Neutrophil (primary cell): ENCODE data around the gene ACTG1.
A peak's percentile ranks its signal among the peaks of the same experiment; 100 is the strongest.

Experiments used
- H3K27ac ChIP-seq: fragments of 200-600 bp; sonication (generic); 2 replicates; pipeline ENCODE4 v1.5.1; 2016; ENCODE audit warnings: mild to moderate bottlenecking, moderate library complexity
- H3K27me3 ChIP-seq: fragments of 200-600 bp; sonication (generic); 2 replicates; pipeline ENCODE4 v1.6.0; 2016; ENCODE audit warnings: mild to moderate bottlenecking
- H3K36me3 ChIP-seq: fragments of 200-600 bp; sonication (generic); 2 replicates; pipeline ENCODE4 v1.5.1; 2017
- H3K4me1 ChIP-seq, 2 experiments: fragments of 200-600 bp in 1 of 2; sonication (generic) in 1 of 2; 1 replicate in 1 of 2; 2 replicates in 1 of 2; pipeline versions ENCODE4 v1.5.1 to v1.6.1; 2013 to 2016; ENCODE audit warnings: low read depth in 1 of 2, low read length in 1 of 2, mild to moderate bottlenecking in 1 of 2, moderate library complexity in 1 of 2; ENCODE audit not compliant: control insufficient read depth in 1 of 2, insufficient read depth in 1 of 2
- H3K4me3 ChIP-seq, 2 experiments: fragments of 200-600 bp in 1 of 2; sonication (generic) in 1 of 2; 1 replicate in 1 of 2; 2 replicates in 1 of 2; pipeline ENCODE4 v1.5.1; 2013 to 2016; ENCODE audit warnings: low read depth in 1 of 2, low read length in 1 of 2, mild to moderate bottlenecking in 1 of 2, moderate library complexity in 1 of 2
- H3K9me3 ChIP-seq: fragments of 200-600 bp; sonication (generic); 2 replicates; pipeline ENCODE4 v1.5.1; 2016
- CTCF ChIP-seq: fragments of 200-600 bp; sonication (generic); IDR thresholded peaks from 2 replicates; pipeline ENCODE4 v1.5.1; 2016; ENCODE audit warnings: antibody characterized with exemption

Gene ACTG1

GRCh38 chr17:81512562-81513371 is at the start of gene ACTG1:
Gene ACTG1, minus strand, starts transcription at chr17:81512799. Its CDS starts 445 bp downstream, at chr17:81512354.
- Histone ChIP-seq H3K4me3 (peak within 1 kb of the TSS; percentile 88 to 100), H3K27ac (peak within 1 kb of the TSS; percentile 95), H3K36me3 (peaks cover 41% of the 10 kb centered on the region), H3K9me3 (no peaks in the 10 kb centered on the region), H3K27me3 (peaks cover under 1% of the 10 kb centered on the region), H3K4me1 (peaks cover 64 to 75% of the 10 kb centered on the region in 2 experiments)
- TF ChIP-seq CTCF, result no peak

GRCh38 chr17:81561494-81561885 is 48.9 kb upstream of the ACTG1 start:
- H3K4me3 ChIP-seq, result no peak overlapping the region
- peak overlapping the region; percentile 80 for H3K27ac ChIP-seq
- TF ChIP-seq CTCF, result no peak
- H3K36me3 ChIP-seq, result peaks cover 68% of the 10 kb centered on the region
- no peaks in the 10 kb centered on the region for H3K27me3 ChIP-seq
- no peaks in the 10 kb centered on the region for H3K9me3 ChIP-seq
- H3K4me1 ChIP-seq, result peaks cover 28% of the 10 kb centered on the region in 2 experiments

- Histone ChIP-seq H3K27ac (no peak overlapping the region), H3K36me3 (peaks cover 49% of the 10 kb centered on the region), H3K4me1 (peaks cover 26 to 27% of the 10 kb centered on the region in 2 experiments)
Observed at GRCh38 chr17:81558941-81559806, 46.6 kb upstream of the ACTG1 start.

GRCh38 chr17:81558115-81558468 is 45.5 kb upstream of the ACTG1 start:
- Histone ChIP-seq H3K36me3 (peaks cover 43% of the 10 kb centered on the region), H3K4me1 (peaks cover 30 to 32% of the 10 kb centered on the region in 2 experiments), H3K9me3 (no peaks in the 10 kb centered on the region), H3K4me3 (no peak overlapping the region), H3K27me3 (no peaks in the 10 kb centered on the region), H3K27ac (no peak overlapping the region)
- TF ChIP-seq CTCF, result no peak

More at GRCh38 chr17:81558941-81559806, 46.6 kb upstream of the ACTG1 start:
- Histone ChIP-seq H3K9me3 (no peaks in the 10 kb centered on the region), H3K27me3 (no peaks in the 10 kb centered on the region), H3K4me3 (no peak overlapping the region)
- no peak for TF ChIP-seq CTCF

GRCh38 chr17:81557276-81558114 is 44.9 kb upstream of the ACTG1 start:
- Histone ChIP-seq H3K27me3 (no peaks in the 10 kb centered on the region), H3K27ac (no peak overlapping the region), H3K4me3 (no peak overlapping the region), H3K9me3 (no peaks in the 10 kb centered on the region), H3K36me3 (peaks cover 40% of the 10 kb centered on the region), H3K4me1 (peaks cover 35 to 37% of the 10 kb centered on the region in 2 experiments)
- TF ChIP-seq CTCF, result no peak
